Urinary bladder (tissue), 4 donors: Measurements from ENCODE around the gene COMMD10. TPM values are rescaled to one million over a fixed set of nuclear protein-coding genes. Genes with fewer than 3 reads are reported as not detected.

Experiments used
- DNase-seq: peaks from one replicate; pipeline ENCODE4 v3.0.0-alpha.2; 2015; ENCODE audit errors: extremely low spot score
- H3K27ac ChIP-seq: one replicate; pipeline ENCODE4 v1.5.1; 2013; ENCODE audit warnings: low read depth, mild to moderate bottlenecking, moderate library complexity
- H3K36me3 ChIP-seq: one replicate; pipeline ENCODE4 v1.6.1; 2013; ENCODE audit warnings: mild to moderate bottlenecking, moderate library complexity; ENCODE audit not compliant: insufficient read depth
- H3K4me1 ChIP-seq: one replicate; pipeline ENCODE4 v1.6.1; 2013; ENCODE audit warnings: mild to moderate bottlenecking, moderate library complexity; ENCODE audit not compliant: insufficient read depth
- H3K4me3 ChIP-seq: one replicate; pipeline ENCODE4 v1.5.1; 2013; ENCODE audit warnings: low read depth, low read length
- WGBS: extraction: QIAGEN DNeasy Blood & Tissue Kit; methylation state at CpG from one replicate; pipeline ENCODE4 v1.1.7; 2013; 5-methylcytosine and 5-hydroxymethylcytosine counted together
- polyA plus RNA-seq: library from polyadenylated mRNA; stranded (reverse); fragments of 200-250 nt; gene quantifications from one replicate; pipeline ENCODE4 v1.2.3, GENCODE V29; 2013
- total RNA-seq: library from RNA; depleted of rRNA; stranded (reverse); fragments of >200 nt; gene quantifications from one replicate; pipeline ENCODE4 v1.2.3, GENCODE V29; 2014
- donor health status: healthy with polysubstance abuse.
- donor health status: healthy.

COMMD10 gene
- total and polyA plus RNA-seq, 2 donors, result 22.5 to 74.7 TPM

DNA sequence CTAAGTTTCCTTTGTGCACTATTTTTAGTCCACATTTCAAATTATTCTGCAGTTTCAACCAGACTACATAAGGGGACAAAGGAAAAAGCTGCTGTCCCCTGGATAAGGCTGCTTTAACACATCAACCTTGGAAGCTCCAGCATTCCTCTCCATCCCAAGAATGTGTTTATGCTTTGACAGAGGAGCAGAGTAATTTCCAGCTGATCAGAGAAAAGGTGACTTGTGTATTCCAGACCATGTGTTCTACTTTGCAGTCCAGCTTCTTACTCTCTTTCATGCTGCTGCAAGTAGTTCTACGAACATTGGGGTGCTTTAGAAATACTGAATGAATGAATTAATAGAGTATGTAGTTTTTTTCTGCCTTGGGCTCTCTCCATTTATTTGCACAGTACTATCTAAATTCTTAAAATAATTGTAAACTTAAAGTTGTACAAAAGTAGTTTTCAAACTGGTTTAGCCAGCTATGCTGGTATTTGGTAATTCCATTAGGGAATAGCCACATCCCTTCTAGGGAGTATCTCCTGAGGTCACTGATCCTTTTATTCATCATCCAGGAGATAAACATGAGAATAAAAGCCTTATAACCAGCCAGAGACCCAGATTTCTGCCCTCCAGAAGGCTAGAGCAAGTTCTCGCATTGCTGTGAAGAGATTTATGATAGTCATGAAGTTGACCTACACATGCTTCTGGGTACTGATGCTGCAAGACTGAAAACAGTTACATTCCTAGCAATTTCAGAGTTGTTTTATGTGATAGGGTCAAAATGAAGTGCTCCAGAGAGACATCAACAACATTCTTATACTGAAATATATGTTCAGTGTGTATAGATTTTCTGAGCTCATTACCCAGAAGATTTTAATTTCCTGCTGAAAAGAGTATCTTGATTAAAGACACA lies 215.2 kb downstream of the COMMD10 start:
- H3K36me3 ChIP-seq, result peaks cover 1% of the 10 kb centered on the region
- DNase-seq, result no peak

DNA sequence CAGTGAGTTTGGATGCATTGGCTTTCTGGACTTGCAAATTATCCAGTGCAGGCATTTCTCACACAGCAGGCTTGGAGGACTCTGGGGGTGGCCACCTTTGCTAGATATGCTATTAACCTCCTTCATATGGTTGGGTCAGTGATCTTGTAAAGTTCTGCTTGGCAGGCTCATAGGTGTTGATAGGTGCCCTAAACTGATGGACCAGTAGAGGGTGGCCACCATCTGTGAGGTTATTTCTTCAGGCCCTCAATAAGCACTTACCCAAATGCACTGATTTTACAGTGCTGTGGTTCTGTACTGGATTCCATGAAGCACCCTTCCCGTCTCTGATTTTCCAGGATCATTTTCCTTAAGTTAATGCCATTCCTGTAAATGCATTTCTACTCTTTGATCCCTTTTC lies 216.3 kb downstream of the COMMD10 start:
- H3K36me3 ChIP-seq, result peaks cover 1% of the 10 kb centered on the region
- DNase-seq, result no peak
- no peaks in the 10 kb centered on the region for H3K4me1 ChIP-seq
- no peak overlapping the region for H3K27ac ChIP-seq
- 97% methylated on average over 1 of the region's 1 CpG for WGBS
- no peak overlapping the region for H3K4me3 ChIP-seq

More for the DNA sequence above, 215.2 kb downstream of the COMMD10 start:
- Histone ChIP-seq H3K4me3 (no peak overlapping the region), H3K4me1 (no peaks in the 10 kb centered on the region), H3K27ac (no peak overlapping the region)
- WGBS, result 83% methylated on average over 2 of the region's 2 CpGs

DNA sequence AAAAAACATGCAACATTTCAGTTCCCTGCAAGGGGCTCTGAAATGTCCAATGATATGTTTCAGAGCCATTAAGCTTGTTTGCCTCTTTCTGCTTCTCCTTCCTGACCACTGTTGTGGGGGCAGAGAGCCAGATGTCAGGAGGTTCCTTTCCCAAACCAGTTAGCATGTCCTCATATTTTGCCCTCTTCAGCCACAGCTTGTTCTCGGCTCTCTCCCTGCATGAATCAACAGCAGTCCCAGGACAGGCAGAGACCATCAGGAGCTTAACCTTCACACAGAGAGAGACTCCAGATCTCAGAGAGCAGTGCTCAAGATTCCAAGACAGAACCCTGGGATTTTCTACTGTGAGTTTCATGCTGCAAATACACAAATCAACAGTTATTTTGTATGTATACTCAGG lies 218.5 kb downstream of the COMMD10 start:
- Histone ChIP-seq H3K27ac (no peak overlapping the region), H3K36me3 (peaks cover 1% of the 10 kb centered on the region)
- 85% methylated on average over 1 of the region's 1 CpG for WGBS

DNA sequence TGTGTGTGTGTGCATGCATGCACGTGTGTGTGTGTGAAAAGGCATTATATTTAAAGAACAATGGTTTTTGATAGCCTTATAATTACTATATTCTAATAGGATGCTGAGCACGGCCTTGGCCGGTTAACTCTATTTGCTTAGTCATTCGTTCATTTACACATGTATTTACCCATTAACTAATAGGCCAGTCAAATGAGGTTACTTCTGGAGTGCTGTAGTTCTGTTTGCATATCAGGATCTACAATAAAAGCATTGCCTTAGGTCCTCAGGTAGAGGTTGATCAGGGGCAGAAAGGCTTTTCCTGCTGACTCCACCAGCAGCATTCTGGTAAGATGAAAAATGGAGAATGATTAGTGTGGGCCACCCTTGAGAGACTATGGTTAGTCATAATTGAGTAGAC lies 219.0 kb downstream of the COMMD10 start:
- Histone ChIP-seq H3K4me1 (no peaks in the 10 kb centered on the region), H3K36me3 (peaks cover 1% of the 10 kb centered on the region), H3K27ac (no peak overlapping the region), H3K4me3 (no peak overlapping the region)
- DNase-seq, result no peak
- WGBS, result 80% methylated on average over 4 of the region's 4 CpGs

More for the DNA sequence above, 218.5 kb downstream of the COMMD10 start:
- no peak overlapping the region for H3K4me3 ChIP-seq
- no peaks in the 10 kb centered on the region for H3K4me1 ChIP-seq
- no peak for DNase-seq

DNA sequence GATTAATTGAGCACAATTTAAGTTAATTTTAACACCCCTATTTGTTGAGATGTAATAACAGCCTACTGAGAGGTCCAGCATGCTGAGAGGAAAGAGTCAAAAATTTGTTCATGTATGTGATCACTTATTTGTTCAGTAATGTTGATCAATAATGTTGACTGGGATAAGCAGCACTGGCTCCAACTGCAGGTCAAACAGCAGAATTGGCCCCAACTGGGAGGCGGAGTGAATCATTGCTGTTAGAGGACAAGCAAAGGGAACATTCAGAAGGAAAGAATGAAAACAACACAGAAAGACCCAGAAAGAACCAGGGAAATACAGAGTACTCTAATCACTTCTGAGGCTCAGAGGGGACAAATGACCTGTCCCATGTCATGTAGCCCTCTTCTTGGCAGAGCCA lies 221.1 kb downstream of the COMMD10 start:
- no peak for DNase-seq
- Histone ChIP-seq H3K4me3 (no peak overlapping the region), H3K36me3 (no peaks in the 10 kb centered on the region), H3K27ac (no peak overlapping the region), H3K4me1 (no peaks in the 10 kb centered on the region)
- WGBS, result 100% methylated on average over 1 of the region's 1 CpG

DNA sequence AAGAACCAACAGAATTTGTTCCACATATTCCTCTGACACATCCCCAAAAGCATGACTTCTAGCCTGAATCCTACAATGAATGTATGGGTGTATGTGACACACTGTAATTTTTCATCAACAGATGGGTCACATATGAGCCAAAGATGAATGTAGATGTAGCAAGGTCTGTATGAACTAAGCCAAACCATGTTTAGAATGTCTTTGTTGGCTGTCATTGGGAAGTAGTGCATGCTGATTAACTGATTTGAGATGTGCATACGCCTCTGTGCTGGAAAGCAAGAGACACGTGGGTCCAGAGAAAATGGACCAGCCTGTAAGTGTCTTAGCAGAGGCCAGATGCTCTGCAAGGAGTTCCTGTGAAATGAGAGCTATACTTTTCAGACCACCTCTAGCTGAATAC lies 222.0 kb downstream of the COMMD10 start:
- H3K4me1 ChIP-seq, result no peaks in the 10 kb centered on the region
- H3K27ac ChIP-seq, result no peak overlapping the region
- H3K36me3 ChIP-seq, result no peaks in the 10 kb centered on the region
- no peak overlapping the region for H3K4me3 ChIP-seq
- DNase-seq, result no peak
- 94% methylated on average over 2 of the region's 2 CpGs for WGBS

DNA sequence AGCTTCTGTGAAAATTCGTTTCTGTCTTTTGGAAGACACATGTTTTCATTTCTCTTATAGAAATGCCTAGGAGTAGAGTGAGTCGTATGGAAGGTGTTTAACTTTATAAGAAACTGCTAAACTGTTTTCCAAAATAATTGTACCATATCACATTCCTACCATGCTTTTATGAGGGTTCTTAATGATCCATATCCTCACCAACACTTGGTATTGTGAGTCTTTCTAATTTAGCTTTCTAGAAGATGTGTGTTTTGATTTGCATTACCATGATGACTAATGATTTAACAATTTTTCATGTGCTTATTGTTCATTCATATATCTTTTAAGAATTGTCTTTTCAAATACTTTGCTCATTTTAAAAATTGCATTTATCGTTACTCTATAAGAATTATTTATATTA lies 223.6 kb downstream of the COMMD10 start:
- Histone ChIP-seq H3K27ac (no peak overlapping the region), H3K4me1 (peaks cover 2% of the 10 kb centered on the region), H3K36me3 (no peaks in the 10 kb centered on the region), H3K4me3 (no peak overlapping the region)
- 96% methylated on average over 3 of the region's 3 CpGs for WGBS
- no peak for DNase-seq

DNA sequence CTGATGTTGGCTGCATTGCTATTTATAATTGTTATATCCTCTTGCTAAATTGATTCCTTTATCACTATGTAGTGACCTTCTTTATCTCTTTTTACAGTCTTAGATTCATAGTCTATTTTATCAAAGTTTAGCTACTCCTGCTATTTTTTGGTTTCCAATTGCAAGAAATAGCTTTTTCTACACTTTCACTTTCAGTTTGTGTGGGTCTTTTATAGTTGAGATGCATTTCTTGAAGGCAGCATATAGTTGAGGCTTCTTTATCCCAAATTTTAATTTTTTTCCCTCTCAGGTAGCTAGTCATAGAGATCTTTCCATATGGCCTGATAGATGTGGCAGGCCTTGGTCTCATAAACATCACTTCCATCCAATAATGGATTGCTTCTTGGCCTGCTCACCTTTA lies 228.5 kb downstream of the COMMD10 start:
- no peak for DNase-seq
- H3K4me1 ChIP-seq, result peaks cover 2% of the 10 kb centered on the region
- H3K4me3 ChIP-seq, result no peak overlapping the region
- no peaks in the 10 kb centered on the region for H3K36me3 ChIP-seq
- H3K27ac ChIP-seq, result no peak overlapping the region

DNA sequence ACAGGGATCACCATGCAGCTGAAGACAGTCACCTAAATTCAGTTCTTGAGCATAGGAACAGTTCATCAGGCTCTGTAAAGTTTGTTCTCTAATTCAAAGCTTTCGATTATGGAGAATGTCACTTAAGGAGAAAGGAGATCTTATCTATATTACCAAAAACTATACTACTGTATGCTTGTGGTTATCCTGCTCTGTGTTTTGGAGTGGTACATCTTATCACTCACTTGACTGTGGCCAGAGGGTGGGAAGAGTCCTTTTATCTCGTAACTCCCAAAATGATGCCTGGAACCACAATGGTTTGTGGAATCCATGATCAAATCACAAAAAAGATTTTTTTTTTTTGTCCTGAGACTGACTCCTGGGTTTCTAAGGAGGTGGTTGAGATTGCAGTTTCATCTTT lies 230.7 kb downstream of the COMMD10 start:
- Histone ChIP-seq H3K4me1 (peaks cover 2% of the 10 kb centered on the region), H3K27ac (no peak overlapping the region), H3K4me3 (no peak overlapping the region), H3K36me3 (no peaks in the 10 kb centered on the region)
- 79% methylated on average over 2 of the region's 2 CpGs for WGBS
- DNase-seq, result no peak

DNA sequence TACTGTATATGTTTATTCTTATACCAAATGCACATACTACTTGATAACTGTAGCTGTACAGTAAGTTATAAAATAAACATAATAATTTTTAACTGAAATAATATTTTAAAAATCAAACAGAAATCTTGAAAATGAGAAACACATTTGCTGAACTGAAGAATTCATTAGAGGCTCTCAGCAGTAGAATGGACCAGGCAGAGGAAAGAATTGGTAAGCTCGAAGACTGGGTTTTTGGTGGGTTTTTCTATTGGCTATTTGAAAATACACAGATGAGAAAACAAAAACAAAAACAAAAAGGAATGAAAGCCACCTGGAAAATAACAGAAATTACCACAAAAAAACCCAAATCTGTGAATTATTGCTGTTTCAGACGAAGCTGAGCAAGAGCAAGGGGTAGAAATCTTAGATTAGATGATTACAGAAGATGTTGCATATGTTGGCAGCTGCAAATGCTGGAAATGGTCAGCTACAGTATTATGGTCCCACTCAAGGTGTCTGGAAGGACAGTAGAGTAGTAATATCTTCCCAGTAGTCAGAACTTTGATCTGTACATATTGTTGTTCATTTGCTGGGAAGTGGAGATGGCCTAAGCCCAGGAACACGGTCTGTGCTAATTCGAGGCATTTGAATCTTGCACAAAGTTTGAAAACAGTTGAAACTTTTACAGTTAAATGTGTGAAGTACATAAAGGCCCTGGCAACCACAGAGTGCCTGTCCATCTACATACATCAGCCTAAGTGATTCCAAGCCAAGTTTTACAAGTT lies 233.4 kb downstream of the COMMD10 start:
- H3K36me3 ChIP-seq, result peaks cover 2% of the 10 kb centered on the region
- DNase-seq, result no peak
- no peak overlapping the region for H3K27ac ChIP-seq
- WGBS, result 96% methylated on average over 4 of the region's 4 CpGs
- H3K4me1 ChIP-seq, result no peaks in the 10 kb centered on the region
- H3K4me3 ChIP-seq, result no peak overlapping the region

DNA sequence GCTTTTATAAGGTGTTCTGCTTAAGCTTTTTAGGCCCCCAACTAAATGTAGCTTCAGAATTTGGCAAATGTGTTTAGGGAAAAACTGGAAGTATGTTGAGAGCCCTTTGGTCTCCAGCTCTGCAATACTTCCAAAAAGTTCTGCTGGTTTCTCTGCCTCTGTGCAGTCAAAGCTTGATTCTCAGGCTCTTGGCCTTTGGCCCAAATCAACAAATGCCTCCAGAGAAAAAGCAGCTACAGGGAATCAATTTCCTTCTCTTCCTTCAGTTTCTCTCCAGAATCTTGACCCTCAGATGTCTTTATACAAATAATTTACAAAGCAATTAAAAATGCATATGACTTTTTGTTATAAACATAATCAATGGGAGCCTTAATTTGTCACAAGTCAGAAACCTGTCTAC lies 235.7 kb downstream of the COMMD10 start:
- Histone ChIP-seq H3K36me3 (peaks cover 2% of the 10 kb centered on the region), H3K27ac (no peak overlapping the region), H3K4me3 (no peak overlapping the region), H3K4me1 (no peaks in the 10 kb centered on the region)
- no peak for DNase-seq

DNA sequence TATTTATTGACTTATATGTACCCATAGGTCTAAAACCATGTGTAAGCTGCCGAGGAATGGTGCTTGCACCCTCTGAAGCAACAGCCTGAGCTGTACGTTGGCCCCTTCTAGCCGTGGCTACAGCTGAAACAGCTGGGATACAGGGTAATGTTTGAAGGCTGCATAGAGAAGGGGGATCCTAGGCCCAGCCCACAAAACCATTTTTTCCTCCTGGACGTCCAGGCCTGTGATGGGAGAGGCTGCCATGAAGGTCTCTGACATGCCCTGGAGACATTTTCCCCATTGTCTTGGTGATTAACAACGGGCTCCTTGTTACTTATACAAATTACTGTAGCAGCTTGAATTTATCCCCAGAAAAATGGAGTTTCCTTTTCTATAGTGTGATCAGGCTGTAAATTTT lies 244.7 kb downstream of the COMMD10 start:
- DNase-seq, result no peak
- 88% methylated on average over 5 of the region's 5 CpGs for WGBS

DNA sequence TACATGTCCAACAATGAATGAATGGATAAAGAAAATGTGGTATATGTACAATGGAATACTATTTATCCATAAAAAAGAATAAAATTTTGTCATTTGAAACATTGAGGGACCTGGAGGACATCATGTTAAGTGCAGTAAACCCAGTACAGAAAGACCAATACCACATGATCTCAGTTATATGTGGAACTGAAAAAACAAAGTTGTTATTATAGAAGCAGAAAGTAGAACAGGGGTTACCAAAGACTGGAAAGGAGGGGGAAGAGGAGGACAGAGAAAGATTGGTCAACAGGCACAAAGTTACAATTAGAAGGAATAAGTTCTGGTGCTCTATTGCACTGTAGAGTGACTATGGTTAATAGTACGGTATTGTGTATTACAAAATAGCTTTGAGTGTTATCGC lies 256.0 kb downstream of the COMMD10 start:
- no peak for DNase-seq
- Histone ChIP-seq H3K27ac (no peak overlapping the region), H3K4me1 (no peaks in the 10 kb centered on the region), H3K36me3 (no peaks in the 10 kb centered on the region), H3K4me3 (no peak overlapping the region)
- 94% methylated on average over 2 of the region's 2 CpGs for WGBS

More for the DNA sequence above, 244.7 kb downstream of the COMMD10 start:
- no peak overlapping the region for H3K27ac ChIP-seq
- no peak overlapping the region for H3K4me3 ChIP-seq
- no peaks in the 10 kb centered on the region for H3K4me1 ChIP-seq
- no peaks in the 10 kb centered on the region for H3K36me3 ChIP-seq
